Coronary artery (tissue), 2 donors: ENCODE data around the gene MMS19.

Source experiments
- DNase-seq: peaks from one replicate; pipeline ENCODE4 v3.0.0-alpha.2; 2017; ENCODE audit warnings: low spot score
- H3K27ac ChIP-seq, 2 donors: fragments of 200-600 bp; sonication (generic); one replicate each; pipeline ENCODE4 v1.5.1; 2016 to 2019
- H3K4me3 ChIP-seq: fragments of 200-600 bp; sonication (generic); 2 replicates; pipeline ENCODE4 v1.5.1; 2016; ENCODE audit warnings: mild to moderate bottlenecking, moderate library complexity
- TF ChIP-seq, protein P1 (sequence below): fragments of 200-600 bp; sonication (generic); IDR thresholded peaks from one replicate; pipeline ENCODE4 v1.5.1; 2019; ENCODE audit warnings: antibody characterized with exemption

MMS19 gene

DNA sequence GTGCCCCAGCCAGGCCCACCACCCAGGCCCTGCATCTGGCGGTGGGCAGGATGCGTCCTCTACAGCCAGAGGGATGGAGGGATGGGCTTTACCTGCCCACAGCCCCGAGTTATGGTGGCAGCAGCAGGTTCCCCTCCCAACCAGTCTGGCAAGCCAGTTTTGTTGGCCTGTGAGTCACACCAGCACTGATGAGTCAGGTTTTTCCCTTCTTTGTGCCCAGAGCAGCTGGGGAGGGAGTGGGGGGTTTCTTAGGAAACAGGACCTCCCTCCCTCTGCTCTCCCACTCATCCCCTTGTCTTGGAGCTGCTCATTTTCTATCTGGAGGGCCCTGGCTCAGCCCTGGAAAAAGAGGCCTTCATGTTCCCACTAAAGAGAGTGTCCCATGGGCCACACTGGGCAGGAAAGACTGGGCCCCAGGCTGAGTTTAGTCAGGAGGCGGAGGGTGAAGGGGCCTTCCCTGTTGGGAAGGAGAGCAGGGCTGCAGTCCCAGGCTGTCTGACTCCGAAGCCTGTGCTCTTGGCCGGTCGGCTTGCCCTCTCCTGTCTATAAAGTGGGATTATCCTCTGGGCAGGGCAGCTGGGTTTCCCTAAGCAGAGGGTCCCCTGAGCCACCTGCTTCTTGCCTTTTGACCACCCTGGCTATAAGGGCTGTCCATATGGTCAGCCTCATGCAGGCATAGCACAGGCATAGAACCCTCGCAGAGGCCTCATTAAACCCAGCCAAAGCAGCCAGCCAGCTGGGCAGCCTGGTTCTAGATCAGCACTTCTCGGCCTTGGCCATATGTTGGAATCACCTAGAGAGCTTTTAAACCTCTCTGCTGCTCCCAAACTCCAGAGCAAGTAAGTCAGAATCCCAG, 44.2 kb upstream of the MMS19 start:
- TF ChIP-seq, protein P1, sequence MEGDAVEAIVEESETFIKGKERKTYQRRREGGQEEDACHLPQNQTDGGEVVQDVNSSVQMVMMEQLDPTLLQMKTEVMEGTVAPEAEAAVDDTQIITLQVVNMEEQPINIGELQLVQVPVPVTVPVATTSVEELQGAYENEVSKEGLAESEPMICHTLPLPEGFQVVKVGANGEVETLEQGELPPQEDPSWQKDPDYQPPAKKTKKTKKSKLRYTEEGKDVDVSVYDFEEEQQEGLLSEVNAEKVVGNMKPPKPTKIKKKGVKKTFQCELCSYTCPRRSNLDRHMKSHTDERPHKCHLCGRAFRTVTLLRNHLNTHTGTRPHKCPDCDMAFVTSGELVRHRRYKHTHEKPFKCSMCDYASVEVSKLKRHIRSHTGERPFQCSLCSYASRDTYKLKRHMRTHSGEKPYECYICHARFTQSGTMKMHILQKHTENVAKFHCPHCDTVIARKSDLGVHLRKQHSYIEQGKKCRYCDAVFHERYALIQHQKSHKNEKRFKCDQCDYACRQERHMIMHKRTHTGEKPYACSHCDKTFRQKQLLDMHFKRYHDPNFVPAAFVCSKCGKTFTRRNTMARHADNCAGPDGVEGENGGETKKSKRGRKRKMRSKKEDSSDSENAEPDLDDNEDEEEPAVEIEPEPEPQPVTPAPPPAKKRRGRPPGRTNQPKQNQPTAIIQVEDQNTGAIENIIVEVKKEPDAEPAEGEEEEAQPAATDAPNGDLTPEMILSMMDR = no peak
- H3K27ac ChIP-seq = peak overlapping the region; percentile 91 to 94
- peak overlapping the region; percentile 36 for H3K4me3 ChIP-seq
- peak; percentile 91 for DNase-seq

DNA sequence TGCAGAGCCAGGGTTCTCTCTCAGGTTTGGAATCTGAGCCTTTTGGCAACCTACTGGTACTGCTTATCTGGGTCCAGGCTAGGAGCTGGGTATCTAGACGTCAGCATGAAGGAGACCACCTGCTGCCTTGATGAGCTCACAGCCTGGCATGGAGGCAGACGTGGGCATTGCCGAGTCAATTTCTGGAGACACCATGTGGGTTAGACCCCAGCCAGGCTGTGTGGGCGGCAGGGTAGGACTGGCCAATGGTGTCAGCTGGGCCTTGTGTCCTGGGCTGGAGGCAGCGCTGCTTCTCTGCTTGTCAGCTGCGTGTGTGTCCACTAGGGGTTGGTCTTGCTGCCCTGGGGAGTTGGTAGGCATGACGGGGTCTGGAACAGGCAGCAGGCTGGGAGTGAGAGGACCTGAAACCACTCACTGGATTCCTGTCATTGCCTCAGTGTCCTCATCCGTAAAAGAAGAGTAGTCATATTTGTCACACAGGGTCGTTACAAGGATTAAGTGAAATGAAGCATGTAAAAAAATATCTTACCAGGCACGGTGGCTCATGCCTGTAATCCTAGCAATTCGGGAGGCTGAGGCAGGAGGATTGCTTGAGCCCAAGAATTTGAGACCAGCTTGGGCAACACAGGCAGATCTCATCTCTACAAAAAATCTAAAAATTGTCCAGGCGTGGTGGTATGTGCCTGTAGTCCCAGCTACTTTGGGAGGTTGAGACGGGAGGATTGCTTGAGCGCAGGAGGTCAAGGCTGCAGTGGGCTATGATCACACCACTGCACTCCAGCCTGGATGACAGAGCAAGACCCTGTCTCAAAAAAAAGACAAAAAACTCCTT, 42.7 kb upstream of the MMS19 start:
- Histone ChIP-seq H3K4me3 (no peak overlapping the region), H3K27ac (peak overlapping the region; percentile 55 to 94)
- no peak for DNase-seq
- TF ChIP-seq, protein P1 = no peak

DNA sequence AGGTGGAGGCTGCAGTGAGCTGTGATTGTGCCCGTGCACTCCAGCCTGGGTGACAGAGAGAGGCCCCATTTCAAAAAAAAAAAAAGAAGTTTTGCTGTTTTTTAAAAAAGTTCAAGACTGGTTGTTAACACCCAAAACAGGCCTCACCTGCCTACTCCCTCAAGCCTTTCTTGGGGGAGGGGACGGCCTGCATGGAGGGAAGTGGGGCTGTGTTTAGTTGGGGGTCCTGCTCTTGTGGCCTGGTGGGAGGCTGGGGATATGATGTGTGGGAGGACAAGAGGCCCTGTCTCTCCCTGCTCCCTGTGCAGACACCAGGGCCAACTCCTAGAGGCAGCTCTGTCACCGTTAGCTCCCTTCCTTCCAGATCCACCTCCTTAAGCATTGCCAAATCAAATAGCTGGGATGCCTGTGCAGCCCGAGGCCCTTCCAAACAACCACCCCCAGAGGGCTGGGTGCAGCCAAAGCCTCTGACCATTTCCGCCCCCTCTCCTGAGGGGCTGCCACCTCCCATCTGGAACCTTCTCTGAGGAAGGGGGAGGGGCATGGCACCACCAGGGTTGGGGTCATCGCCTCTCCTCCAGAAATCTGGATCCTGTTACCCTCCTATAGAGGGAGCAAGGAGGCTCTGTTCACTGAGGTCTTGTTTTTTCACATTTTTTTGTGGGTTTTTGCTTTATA, 41.4 kb upstream of the MMS19 start:
- Histone ChIP-seq H3K4me3 (no peak overlapping the region), H3K27ac (peak overlapping the region; percentile 4 to 94)
- DNase-seq = peak; percentile 81
- TF ChIP-seq, protein P1 = no peak

DNA sequence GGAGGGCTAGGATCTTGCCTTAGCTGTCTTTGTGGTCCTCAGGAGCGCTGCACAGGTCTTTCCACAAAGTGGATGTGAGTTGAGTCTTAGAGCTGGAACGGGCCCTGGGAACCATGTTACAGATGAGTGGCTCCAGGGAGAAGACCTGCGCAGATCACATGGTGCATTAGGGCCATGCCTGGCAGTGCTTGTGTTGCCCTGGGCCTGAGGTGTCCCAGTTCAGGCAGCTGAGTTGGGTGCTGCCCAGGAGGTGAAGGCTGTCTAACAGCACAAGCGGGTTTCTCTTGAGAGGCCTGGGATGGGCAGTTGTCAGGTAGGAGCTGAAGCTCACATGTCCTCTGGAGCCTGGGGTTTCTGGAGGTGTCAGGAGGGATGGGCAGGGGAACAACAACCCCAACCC, 40.6 kb upstream of the MMS19 start:
- Histone ChIP-seq H3K4me3 (no peak overlapping the region), H3K27ac (peak overlapping the region; percentile 4 to 94)
- no peak for DNase-seq
- TF ChIP-seq, protein P1 = no peak

DNA sequence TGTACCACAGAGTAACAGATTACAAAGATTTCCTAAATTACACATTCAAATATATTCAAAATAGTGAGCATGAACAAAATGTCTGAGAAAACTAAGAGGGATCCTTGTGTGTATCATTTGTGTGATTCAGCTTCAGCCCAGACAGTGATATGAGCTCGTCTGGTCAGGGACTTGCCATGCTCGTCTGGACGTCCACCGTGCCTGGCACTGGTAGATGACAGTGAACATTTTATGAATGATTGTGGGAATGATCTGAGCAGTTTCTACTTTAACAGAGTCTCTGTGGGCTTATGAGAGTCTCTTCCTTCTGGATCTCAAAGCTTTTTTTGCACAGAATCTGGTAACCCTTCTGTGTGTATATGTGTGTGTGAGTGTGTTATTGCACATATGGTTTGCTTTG, 40.2 kb upstream of the MMS19 start:
- H3K4me3 ChIP-seq = no peak overlapping the region
- no peak for DNase-seq
- H3K27ac ChIP-seq = peak overlapping the region; percentile 4 to 94
- TF ChIP-seq, protein P1 = no peak

DNA sequence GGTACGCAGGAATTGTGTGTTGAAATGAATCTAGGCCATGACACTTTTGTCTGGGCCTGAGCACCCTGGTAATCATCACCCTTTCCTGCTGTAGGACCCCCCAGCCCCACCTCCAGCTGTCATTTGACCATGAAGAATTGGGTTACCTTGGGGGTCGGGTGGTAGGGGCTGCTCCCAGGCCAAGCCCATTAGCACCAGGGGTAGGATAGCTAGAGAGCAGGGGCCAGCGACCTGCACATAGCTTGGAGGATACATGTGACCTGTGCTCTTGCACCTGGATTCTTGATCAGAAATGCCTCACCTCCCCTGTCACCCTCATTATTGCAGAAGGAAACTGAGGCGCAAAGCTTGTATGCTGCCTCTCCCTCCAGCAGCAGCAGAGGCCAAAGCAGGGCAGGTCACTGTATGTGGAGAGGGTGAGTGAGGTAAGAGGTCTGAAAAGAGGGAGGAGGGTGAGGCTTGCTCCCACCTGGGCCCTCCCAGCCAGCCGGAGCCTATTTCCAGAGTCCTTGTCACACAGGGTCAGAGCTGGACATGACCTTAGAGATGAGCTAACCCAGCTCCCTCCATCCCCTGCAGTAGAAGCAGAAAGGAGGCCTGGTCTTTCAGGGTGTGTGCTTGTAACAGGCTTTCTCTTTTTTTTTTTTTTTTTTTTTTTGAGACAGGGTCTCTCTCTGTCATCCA, 39.1 kb upstream of the MMS19 start:
- no peak for DNase-seq
- Histone ChIP-seq H3K27ac (no peak overlapping the region), H3K4me3 (no peak overlapping the region)
- TF ChIP-seq, protein P1 = no peak
